Measurements from ENCODE around the gene STK32B.

DNA sequence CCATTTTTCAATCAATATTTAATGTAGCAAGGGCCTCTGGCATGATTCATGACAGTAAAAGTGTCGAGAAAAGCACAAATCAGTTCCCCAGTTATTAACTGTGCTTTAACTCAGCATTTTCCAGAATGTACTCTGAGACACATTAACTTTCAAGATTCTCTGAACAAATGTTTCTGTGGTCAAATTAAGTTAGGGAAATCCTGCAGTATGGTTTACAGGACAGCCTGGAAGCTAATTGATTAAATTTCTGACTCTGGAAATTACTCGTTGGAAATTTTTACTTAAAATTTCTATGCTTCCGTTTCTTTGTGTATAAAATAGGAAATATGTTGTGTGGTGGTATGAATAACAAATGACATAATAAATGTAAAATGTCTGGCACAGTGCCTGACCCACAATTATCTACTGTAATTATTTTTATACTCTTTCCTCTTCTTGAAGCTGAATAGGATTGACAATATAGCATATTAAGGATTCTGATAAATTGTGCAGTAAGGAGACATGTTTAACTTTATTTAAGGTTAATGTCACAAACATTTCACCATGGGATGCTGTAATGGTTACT, 33.7 kb downstream of the STK32B start:
- TF ChIP-seq, protein P1, sequence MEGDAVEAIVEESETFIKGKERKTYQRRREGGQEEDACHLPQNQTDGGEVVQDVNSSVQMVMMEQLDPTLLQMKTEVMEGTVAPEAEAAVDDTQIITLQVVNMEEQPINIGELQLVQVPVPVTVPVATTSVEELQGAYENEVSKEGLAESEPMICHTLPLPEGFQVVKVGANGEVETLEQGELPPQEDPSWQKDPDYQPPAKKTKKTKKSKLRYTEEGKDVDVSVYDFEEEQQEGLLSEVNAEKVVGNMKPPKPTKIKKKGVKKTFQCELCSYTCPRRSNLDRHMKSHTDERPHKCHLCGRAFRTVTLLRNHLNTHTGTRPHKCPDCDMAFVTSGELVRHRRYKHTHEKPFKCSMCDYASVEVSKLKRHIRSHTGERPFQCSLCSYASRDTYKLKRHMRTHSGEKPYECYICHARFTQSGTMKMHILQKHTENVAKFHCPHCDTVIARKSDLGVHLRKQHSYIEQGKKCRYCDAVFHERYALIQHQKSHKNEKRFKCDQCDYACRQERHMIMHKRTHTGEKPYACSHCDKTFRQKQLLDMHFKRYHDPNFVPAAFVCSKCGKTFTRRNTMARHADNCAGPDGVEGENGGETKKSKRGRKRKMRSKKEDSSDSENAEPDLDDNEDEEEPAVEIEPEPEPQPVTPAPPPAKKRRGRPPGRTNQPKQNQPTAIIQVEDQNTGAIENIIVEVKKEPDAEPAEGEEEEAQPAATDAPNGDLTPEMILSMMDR (IDR thresholded peaks at IDR 0.05; ENCODE audit: extremely low read depth in 1 of 2, insufficient read depth in 1 of 2, low read depth in 1 of 2, low read length in 2 of 2), result no peak
- TF ChIP-seq POLR2AphosphoS5 (IDR thresholded peaks at IDR 0.05; ENCODE audit: insufficient read depth, low read depth, low read length), result no peak
- TF ChIP-seq, protein P2, sequence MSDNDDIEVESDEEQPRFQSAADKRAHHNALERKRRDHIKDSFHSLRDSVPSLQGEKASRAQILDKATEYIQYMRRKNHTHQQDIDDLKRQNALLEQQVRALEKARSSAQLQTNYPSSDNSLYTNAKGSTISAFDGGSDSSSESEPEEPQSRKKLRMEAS (IDR thresholded peaks at IDR 0.05; ENCODE audit: insufficient read depth, insufficient read length), result no peak

Data from endothelial cell of umbilical vein (primary cell).